Brain microvascular endothelial cell (primary cell): ENCODE data around the gene SNTB2.

ENCODE experiments used
- DNase-seq: peaks from one replicate; pipeline ENCODE4 v3.0.0-alpha.2; 2020
- H3K27ac ChIP-seq: fragments of 250-450 bp; sonication (Bioruptor Pico); 2 replicates; pipeline ENCODE4 v1.5.1; 2020; ENCODE audit warnings: mild to moderate bottlenecking, moderate library complexity
- H3K27me3 ChIP-seq: fragments of 250-450 bp; sonication (Bioruptor Pico); replicated peaks from 2 replicates; pipeline ENCODE4 v1.5.1; 2020; ENCODE audit warnings: mild to moderate bottlenecking
- H3K36me3 ChIP-seq: fragments of 250-450 bp; sonication (Bioruptor Pico); replicated peaks from 2 replicates; pipeline ENCODE4 v1.5.1; 2020; ENCODE audit warnings: mild to moderate bottlenecking
- H3K4me3 ChIP-seq: 2 replicates; pipeline ENCODE4 v1.5.1; 2011; ENCODE audit warnings: low read depth, mild to moderate bottlenecking, control low read depth, low read length, moderate library complexity
- CTCF ChIP-seq: IDR thresholded peaks from 2 replicates; pipeline ENCODE4 v1.5.1; 2011; ENCODE audit warnings: low read depth, mild to moderate bottlenecking, moderate library complexity, low read length, control low read depth, inconsistent platforms; ENCODE audit errors: missing control alignments
- in situ Hi-C: cut with HindIII; loops from 2 replicates; pipeline ENCODE4 v1.10.0; 2017; ENCODE audit warnings: low sequenced_read_pairs, low pct_ligation_motif_present

SNTB2 gene

GRCh38 chr16:69328854-69329316, 141.9 kb downstream of the SNTB2 start:
- peak overlapping the region; percentile 17 for H3K27ac ChIP-seq
- no peaks in the 10 kb centered on the region for H3K27me3 ChIP-seq
- no peak for TF ChIP-seq CTCF
- in situ Hi-C loops = no loop called here
- DNase-seq = no peak
- H3K36me3 ChIP-seq = peaks cover 57% of the 10 kb centered on the region
- peak overlapping the region; percentile 74 for H3K4me3 ChIP-seq

- Histone ChIP-seq H3K36me3 (peaks cover 56% of the 10 kb centered on the region), H3K27me3 (no peaks in the 10 kb centered on the region), H3K27ac (peak overlapping the region; percentile 45), H3K4me3 (peak overlapping the region; percentile 74)
- no peak for DNase-seq
- in situ Hi-C loops = no loop called here
- no peak for TF ChIP-seq CTCF
Observed at GRCh38 chr16:69329369-69330285, 142.7 kb downstream of the SNTB2 start.

- Histone ChIP-seq H3K36me3 (peaks cover 55% of the 10 kb centered on the region), H3K27ac (peak within 1 kb of the TSS; percentile 64), H3K4me3 (peak within 1 kb of the TSS; percentile 74), H3K27me3 (no peaks in the 10 kb centered on the region)
- TF ChIP-seq CTCF = no peak
- in situ Hi-C loops = no loop called here
- DNase-seq = peak; percentile 82
Observed at GRCh38 chr16:69330286-69331109, 143.5 kb downstream of the SNTB2 start, which contains the start of gene PDF. Gene PDF (minus strand): TSS chr16:69330588. CDS start chr16:69330570, 18 bp downstream.

GRCh38 chr16:69334696-69335095, 147.7 kb downstream of the SNTB2 start:
- H3K36me3 ChIP-seq = peaks cover 35% of the 10 kb centered on the region
- H3K27me3 ChIP-seq = no peaks in the 10 kb centered on the region

More at GRCh38 chr16:69334696-69335095, 147.7 kb downstream of the SNTB2 start:
- in situ Hi-C loops = no loop called here
- no peak for DNase-seq
- Histone ChIP-seq H3K27ac (no peak overlapping the region), H3K4me3 (no peak overlapping the region)
- no peak for TF ChIP-seq CTCF
